Hepatocyte (in vitro differentiated cells): ENCODE data around the gene PSMG3. TPM values are rescaled to one million over a fixed set of nuclear protein-coding genes. Genes with fewer than 3 reads are reported as not detected.

Source experiments
- DNase-seq: peaks from one replicate; pipeline ENCODE4 v3.0.0-alpha.2; 2016; ENCODE audit warnings: low spot score
- H2AFZ ChIP-seq: fragments of 200-600 bp; sonication (generic); 2 replicates; pipeline ENCODE4 v1.6.0; 2016; ENCODE audit warnings: antibody characterized with exemption, mild to moderate bottlenecking
- H3K27ac ChIP-seq: fragments of 200-600 bp; sonication (generic); 2 replicates; pipeline ENCODE4 v1.5.1; 2016; ENCODE audit warnings: mild to moderate bottlenecking
- H3K27me3 ChIP-seq: fragments of 200-600 bp; sonication (generic); 2 replicates; pipeline ENCODE4 v1.6.1; 2016
- H3K36me3 ChIP-seq: fragments of 200-600 bp; sonication (generic); replicated peaks from 2 replicates; pipeline ENCODE4 v1.5.1; 2016; ENCODE audit warnings: low read depth; ENCODE audit not compliant: insufficient read depth
- H3K4me1 ChIP-seq: fragments of 200-600 bp; sonication (generic); 2 replicates; pipeline ENCODE4 v1.5.1; 2016; ENCODE audit warnings: mild to moderate bottlenecking, moderate library complexity; ENCODE audit not compliant: insufficient read depth
- H3K4me2 ChIP-seq: fragments of 200-600 bp; sonication (generic); 2 replicates; pipeline ENCODE4 v1.6.0; 2016
- H3K4me3 ChIP-seq: fragments of 200-600 bp; sonication (generic); 2 replicates; pipeline ENCODE4 v1.5.1; 2016; ENCODE audit warnings: mild to moderate bottlenecking
- H3K79me2 ChIP-seq: fragments of 200-600 bp; sonication (generic); 2 replicates; pipeline ENCODE4 v1.6.0; 2017; ENCODE audit warnings: mild to moderate bottlenecking
- H3K9me2 ChIP-seq: fragments of 200-600 bp; sonication (generic); replicated peaks from 2 replicates; pipeline ENCODE4 v1.6.0; 2017; ENCODE audit warnings: mild to moderate bottlenecking; ENCODE audit not compliant: insufficient read depth
- H3K9me3 ChIP-seq: fragments of 200-600 bp; sonication (generic); 2 replicates; pipeline ENCODE4 v1.5.1; 2016; ENCODE audit warnings: low read depth, mild to moderate bottlenecking
- H4K20me1 ChIP-seq: fragments of 200-600 bp; sonication (generic); 2 replicates; pipeline ENCODE4 v1.6.0; 2016; ENCODE audit warnings: mild to moderate bottlenecking; ENCODE audit not compliant: insufficient read depth, poor library complexity, severe bottlenecking
- EZH2 ChIP-seq: fragments of 200-600 bp; sonication (generic); IDR thresholded peaks from 2 replicates; pipeline ENCODE4 v1.6.1; 2016; ENCODE audit warnings: antibody characterized with exemption, mild to moderate bottlenecking, borderline replicate concordance
- EZH2phosphoT487 ChIP-seq: fragments of 200-600 bp; sonication (generic); IDR thresholded peaks from one replicate; pipeline ENCODE4 v1.6.1; 2018; ENCODE audit warnings: antibody characterized with exemption, mild to moderate bottlenecking, low read depth, moderate library complexity; ENCODE audit not compliant: unreplicated experiment, severe bottlenecking
- WGBS: methylation state at CpG from one replicate; pipeline ENCODE4 v1.1.6; 2016; ENCODE audit warnings: low lambda C conversion rate; ENCODE audit errors: missing lambda C conversion rate; 5-methylcytosine and 5-hydroxymethylcytosine counted together
- polyA plus RNA-seq: library from polyadenylated mRNA; unstranded; fragments of >200 nt; fragmentation: Nextera tagmentation; extraction: Ambion mirVana; gene quantifications from 2 replicates; pipeline ENCODE4 v1.2.1, GENCODE V29; 2016
- total RNA-seq: library from RNA; depleted of rRNA; stranded (reverse); fragments of >200 nt; gene quantifications from 2 replicates; pipeline ENCODE4 v1.2.3, GENCODE V29; 2014
- TF ChIP-seq, protein P1 (sequence below): fragments of 200-600 bp; sonication (generic); IDR thresholded peaks from 2 replicates; pipeline ENCODE4 v1.5.1; 2016; ENCODE audit warnings: antibody characterized with exemption, mild to moderate bottlenecking; ENCODE audit not compliant: poor library complexity

PSMG3 gene
- total and polyA plus RNA-seq, 2 experiments from 2014 or later: 42.7 to 44.8 TPM

DNA sequence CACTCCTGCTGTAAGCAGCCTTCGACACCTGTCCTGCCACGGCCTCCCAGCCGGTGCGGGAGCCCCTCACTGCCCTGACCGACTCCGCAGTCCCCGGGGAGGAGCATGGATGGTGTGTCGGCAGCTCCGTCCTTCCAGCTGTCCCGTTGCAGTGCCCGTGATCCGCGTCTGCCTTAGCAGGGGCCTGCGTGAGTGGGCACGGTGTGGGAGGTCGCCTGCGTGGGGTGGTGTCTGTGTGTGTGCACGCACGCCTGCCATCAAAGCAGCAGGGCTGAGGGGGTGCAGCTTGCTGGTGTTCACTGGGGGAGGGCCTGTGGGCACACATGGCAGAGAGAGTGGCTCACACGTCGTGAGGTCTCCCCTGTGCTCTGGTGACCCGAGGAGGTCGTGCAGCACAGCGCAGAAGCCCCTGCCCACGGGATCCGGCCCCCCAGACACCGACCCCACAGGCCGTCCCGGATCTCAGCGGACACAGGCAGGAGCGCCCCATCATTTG lies 29.0 kb downstream of the PSMG3 start:
- 96% methylated on average over 30 of the region's 31 CpGs for WGBS
- H3K79me2 ChIP-seq: peaks cover 33% of the 10 kb centered on the region
- H3K36me3 ChIP-seq: no peaks in the 10 kb centered on the region
- DNase-seq: no peak
- H3K4me2 ChIP-seq: no peak overlapping the region
- no peak for TF ChIP-seq EZH2
- TF ChIP-seq EZH2phosphoT487: no peak
- TF ChIP-seq, protein P1, sequence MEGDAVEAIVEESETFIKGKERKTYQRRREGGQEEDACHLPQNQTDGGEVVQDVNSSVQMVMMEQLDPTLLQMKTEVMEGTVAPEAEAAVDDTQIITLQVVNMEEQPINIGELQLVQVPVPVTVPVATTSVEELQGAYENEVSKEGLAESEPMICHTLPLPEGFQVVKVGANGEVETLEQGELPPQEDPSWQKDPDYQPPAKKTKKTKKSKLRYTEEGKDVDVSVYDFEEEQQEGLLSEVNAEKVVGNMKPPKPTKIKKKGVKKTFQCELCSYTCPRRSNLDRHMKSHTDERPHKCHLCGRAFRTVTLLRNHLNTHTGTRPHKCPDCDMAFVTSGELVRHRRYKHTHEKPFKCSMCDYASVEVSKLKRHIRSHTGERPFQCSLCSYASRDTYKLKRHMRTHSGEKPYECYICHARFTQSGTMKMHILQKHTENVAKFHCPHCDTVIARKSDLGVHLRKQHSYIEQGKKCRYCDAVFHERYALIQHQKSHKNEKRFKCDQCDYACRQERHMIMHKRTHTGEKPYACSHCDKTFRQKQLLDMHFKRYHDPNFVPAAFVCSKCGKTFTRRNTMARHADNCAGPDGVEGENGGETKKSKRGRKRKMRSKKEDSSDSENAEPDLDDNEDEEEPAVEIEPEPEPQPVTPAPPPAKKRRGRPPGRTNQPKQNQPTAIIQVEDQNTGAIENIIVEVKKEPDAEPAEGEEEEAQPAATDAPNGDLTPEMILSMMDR: no peak
- H2AFZ ChIP-seq: no peak overlapping the region
- H3K9me2 ChIP-seq: no peaks in the 10 kb centered on the region
- no peak overlapping the region for H3K27ac ChIP-seq
- H3K4me1 ChIP-seq: peaks cover 31% of the 10 kb centered on the region
- H3K9me3 ChIP-seq: no peaks in the 10 kb centered on the region
- H4K20me1 ChIP-seq: peaks cover 4% of the 10 kb centered on the region
- no peak overlapping the region for H3K4me3 ChIP-seq
- no peaks in the 10 kb centered on the region for H3K27me3 ChIP-seq

DNA sequence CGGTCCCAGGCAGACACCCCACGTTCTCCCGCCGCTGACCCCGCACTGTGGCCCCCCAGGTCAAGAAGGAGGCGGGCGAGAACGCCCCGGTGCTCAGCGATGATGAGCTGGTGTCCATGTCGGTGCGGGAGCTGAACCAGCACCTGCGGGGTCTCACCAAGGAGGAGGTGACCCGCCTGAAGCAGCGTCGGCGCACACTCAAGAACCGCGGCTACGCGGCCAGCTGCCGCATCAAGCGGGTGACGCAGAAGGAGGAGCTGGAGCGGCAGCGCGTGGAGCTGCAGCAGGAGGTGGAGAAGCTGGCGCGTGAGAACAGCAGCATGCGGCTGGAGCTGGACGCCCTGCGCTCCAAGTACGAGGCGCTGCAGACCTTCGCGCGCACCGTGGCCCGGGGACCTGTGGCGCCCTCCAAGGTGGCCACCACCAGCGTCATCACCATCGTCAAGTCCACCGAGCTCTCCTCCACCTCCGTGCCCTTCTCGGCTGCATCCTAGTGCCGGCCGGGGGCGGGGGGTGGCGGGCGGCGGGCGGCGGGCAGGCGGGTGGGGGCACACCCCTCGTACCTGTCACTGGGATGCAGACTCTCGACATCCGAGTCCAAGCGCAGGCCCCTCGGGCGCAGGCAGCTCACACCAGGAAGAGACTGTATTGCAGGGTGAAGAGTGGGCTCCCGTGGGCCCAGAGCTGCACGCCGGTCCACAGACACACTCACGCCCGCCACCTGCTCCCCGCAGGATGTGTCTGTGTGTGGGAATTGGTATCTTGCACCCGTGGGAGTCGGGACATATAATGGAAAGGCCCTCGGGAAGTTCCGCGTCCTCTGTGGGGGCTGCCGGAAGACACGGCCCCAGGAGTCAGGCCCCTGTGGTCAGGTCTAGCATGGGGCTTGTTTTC lies 29.7 kb downstream of the PSMG3 start:
- Histone ChIP-seq H3K36me3 (no peaks in the 10 kb centered on the region), H3K4me3 (no peak overlapping the region), H3K27ac (no peak overlapping the region), H3K9me2 (no peaks in the 10 kb centered on the region), H3K4me2 (no peak overlapping the region), H2AFZ (no peak overlapping the region), H3K79me2 (peaks cover 40% of the 10 kb centered on the region), H4K20me1 (peaks cover 4% of the 10 kb centered on the region), H3K9me3 (no peaks in the 10 kb centered on the region), H3K27me3 (no peaks in the 10 kb centered on the region), H3K4me1 (peaks cover 34% of the 10 kb centered on the region)
- TF ChIP-seq EZH2phosphoT487 (no peak), EZH2 (no peak)
- TF ChIP-seq, protein P1: no peak
- WGBS: 98% methylated on average over 50 of the region's 73 CpGs
- DNase-seq: no peak

DNA sequence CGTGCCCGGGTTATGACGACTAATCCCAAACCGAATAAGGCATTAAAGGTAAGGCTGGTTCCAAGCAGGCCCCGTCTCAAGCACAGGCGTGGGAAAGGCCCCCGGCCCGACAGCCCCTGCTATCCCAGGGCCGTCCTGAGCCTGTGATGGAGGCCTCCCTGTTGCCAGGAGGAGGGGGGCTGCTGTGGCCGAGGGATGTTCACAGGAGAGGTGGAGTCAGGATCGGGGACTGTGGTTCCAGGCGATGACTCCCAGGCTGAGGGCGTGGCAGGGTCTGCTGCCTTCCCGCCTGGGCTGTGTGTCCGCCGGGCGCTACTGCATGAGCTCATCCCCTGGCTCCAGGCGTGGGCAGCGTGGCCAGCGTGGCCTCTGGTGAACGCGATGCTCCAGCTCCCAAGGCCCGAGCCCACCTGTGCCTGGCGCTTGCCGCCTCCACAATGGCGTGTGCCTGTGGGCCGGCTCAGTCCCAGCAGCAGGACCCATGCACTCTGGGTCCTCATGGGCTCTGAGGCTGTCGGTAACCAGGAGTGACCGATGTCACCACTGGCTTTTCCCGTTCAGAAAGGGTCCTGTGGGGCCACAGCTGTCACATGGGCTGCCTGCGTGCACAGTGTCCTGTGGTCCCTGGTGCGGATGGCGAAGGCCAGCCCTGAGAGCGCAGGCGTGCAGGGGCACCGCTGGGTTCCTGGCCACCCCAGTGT lies 30.5 kb downstream of the PSMG3 start:
- Histone ChIP-seq H3K4me1 (peaks cover 35% of the 10 kb centered on the region), H3K27me3 (no peaks in the 10 kb centered on the region), H2AFZ (no peak overlapping the region), H3K9me2 (no peaks in the 10 kb centered on the region), H3K9me3 (no peaks in the 10 kb centered on the region), H3K4me2 (no peak overlapping the region), H4K20me1 (peaks cover 6% of the 10 kb centered on the region), H3K36me3 (no peaks in the 10 kb centered on the region), H3K79me2 (peaks cover 48% of the 10 kb centered on the region), H3K27ac (no peak overlapping the region), H3K4me3 (no peak overlapping the region)
- DNase-seq: peak; percentile 47
- TF ChIP-seq EZH2phosphoT487 (no peak), EZH2 (no peak)
- TF ChIP-seq, protein P1: no peak
- 92% methylated on average over 35 of the region's 36 CpGs for WGBS
